Thyroid gland (tissue), 4 donors: ENCODE data around the gene CIAO3.

Experiments
- POLR2A ChIP-seq, 2 donors: fragments of 450-650 bp; IDR thresholded peaks; one replicate each; pipeline ENCODE4 v1.6.1; 2017; ENCODE audit warnings: antibody characterized with exemption in 2 of 2, mild to moderate bottlenecking in 2 of 2, moderate library complexity in 1 of 2
- TF ChIP-seq, protein P1 (sequence below), 6 experiments: fragments of 200-600 bp in 3 of 6; fragments of 450-650 bp in 3 of 6; sonication (generic) in 3 of 6; IDR thresholded peaks; one replicate each; pipeline ENCODE4 v1.5.1; 2016 to 2019; ENCODE audit warnings: antibody characterized with exemption in 6 of 6, mild to moderate bottlenecking in 2 of 6, inconsistent platforms in 1 of 6, moderate library complexity in 1 of 6

DNA sequence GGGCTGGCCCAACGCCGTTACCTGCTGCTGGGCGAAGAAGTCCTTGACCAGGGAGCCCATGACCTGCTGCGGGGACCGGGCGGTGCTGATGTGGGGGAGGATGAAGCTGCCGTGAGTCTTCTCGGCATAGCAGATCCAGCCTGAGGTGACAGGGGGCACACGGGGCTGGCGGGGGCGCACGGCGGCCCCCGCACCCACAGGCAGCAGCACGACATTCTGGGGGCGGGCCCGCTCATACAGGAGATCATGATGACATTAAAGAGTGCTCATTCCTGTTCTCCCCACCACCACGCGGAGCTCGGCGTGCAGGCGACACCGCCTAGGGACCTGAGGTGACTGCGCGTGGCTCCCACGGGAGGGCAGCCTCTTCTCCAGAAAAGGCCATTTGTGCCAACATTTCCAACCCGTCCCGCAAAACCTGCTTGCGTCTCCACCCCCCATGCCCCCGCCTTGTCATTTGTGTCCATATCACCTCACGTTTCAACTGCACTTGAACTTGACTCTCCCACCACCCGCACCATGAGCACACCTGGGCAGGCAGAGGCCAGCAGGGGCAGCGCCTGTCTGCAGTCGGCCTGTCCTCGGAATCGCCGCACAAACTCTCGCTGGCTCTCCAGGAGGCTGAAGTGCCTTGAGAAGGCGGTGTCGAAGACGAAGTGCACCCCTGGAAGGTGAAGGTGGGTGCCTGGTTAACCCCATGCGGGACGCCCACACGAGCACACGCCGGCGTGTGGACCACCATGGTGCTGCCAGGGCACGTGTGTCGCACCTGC, 6.4 kb downstream of the CIAO3 start:
- TF ChIP-seq, protein P1, sequence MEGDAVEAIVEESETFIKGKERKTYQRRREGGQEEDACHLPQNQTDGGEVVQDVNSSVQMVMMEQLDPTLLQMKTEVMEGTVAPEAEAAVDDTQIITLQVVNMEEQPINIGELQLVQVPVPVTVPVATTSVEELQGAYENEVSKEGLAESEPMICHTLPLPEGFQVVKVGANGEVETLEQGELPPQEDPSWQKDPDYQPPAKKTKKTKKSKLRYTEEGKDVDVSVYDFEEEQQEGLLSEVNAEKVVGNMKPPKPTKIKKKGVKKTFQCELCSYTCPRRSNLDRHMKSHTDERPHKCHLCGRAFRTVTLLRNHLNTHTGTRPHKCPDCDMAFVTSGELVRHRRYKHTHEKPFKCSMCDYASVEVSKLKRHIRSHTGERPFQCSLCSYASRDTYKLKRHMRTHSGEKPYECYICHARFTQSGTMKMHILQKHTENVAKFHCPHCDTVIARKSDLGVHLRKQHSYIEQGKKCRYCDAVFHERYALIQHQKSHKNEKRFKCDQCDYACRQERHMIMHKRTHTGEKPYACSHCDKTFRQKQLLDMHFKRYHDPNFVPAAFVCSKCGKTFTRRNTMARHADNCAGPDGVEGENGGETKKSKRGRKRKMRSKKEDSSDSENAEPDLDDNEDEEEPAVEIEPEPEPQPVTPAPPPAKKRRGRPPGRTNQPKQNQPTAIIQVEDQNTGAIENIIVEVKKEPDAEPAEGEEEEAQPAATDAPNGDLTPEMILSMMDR (IDR thresholded peaks at IDR 0.05), result no peak
- no peak for TF ChIP-seq POLR2A (IDR thresholded peaks at IDR 0.05)
